ENCODE results near the gene PGRMC1.

GRCh38 chrX:119222932-119223331, 13.2 kb upstream of the PGRMC1 start:
- TF ChIP-seq, protein P1, sequence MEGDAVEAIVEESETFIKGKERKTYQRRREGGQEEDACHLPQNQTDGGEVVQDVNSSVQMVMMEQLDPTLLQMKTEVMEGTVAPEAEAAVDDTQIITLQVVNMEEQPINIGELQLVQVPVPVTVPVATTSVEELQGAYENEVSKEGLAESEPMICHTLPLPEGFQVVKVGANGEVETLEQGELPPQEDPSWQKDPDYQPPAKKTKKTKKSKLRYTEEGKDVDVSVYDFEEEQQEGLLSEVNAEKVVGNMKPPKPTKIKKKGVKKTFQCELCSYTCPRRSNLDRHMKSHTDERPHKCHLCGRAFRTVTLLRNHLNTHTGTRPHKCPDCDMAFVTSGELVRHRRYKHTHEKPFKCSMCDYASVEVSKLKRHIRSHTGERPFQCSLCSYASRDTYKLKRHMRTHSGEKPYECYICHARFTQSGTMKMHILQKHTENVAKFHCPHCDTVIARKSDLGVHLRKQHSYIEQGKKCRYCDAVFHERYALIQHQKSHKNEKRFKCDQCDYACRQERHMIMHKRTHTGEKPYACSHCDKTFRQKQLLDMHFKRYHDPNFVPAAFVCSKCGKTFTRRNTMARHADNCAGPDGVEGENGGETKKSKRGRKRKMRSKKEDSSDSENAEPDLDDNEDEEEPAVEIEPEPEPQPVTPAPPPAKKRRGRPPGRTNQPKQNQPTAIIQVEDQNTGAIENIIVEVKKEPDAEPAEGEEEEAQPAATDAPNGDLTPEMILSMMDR (optimal IDR thresholded peaks at IDR 0.05 in 1 of 3, IDR thresholded peaks at IDR 0.05 in 1 of 3, conservative IDR thresholded peaks at IDR 0.05 in 1 of 3; ENCODE audit: extremely low read depth in 1 of 3, insufficient read depth in 2 of 3, low read length in 3 of 3): no peak
- TF ChIP-seq EZH2 (IDR thresholded peaks at IDR 0.05; ENCODE audit: low read length): no peak

All from keratinocyte (primary cell).